Measurements from ENCODE around the gene XYLT2. TPM values are rescaled to one million over a fixed set of nuclear protein-coding genes. Genes with fewer than 3 reads are reported as not detected.

Gene XYLT2
- total and polyA plus RNA-seq, 2 experiments from 2014 or later: 14.2 to 44.9 TPM

- TF ChIP-seq ZNF462 (CRISPR knock-in tag; IDR thresholded peaks at IDR 0.05) (no peak), NANOG (IDR thresholded peaks at IDR 0.05; ENCODE audit: borderline replicate concordance) (no peak)
Measured at GRCh38 chr17:50355701-50356341, 9.9 kb downstream of the XYLT2 start (continued).

GRCh38 chr17:50356418-50356817 is 10.5 kb downstream of the XYLT2 start:
- H3K4me1 ChIP-seq (ENCODE audit: insufficient read depth): no peaks in the 10 kb centered on the region
- no peak for DNase-seq (ENCODE audit: low spot score)
- no peaks in the 10 kb centered on the region for H3K9me2 ChIP-seq (ENCODE audit: insufficient read depth)
- H3K27me3 ChIP-seq (ENCODE audit: insufficient read depth): no peaks in the 10 kb centered on the region
- H3K9me3 Mint-ChIP-seq: no peaks in the 10 kb centered on the region; the same call in 2 of the 3 replicates
- H3F3A ChIP-seq (replicated peaks; ENCODE audit: low read depth): no peaks in the 10 kb centered on the region
- no peaks in the 10 kb centered on the region for H3K79me2 ChIP-seq (replicated peaks; ENCODE audit: insufficient read depth)
- no peak overlapping the region for H3K4me3 ChIP-seq
- H3K4me3 Mint-ChIP-seq: no peak overlapping the region
- H4K20me1 ChIP-seq (replicated peaks; ENCODE audit: insufficient read depth): no peaks in the 10 kb centered on the region
- H2AFZ ChIP-seq: no peak overlapping the region
- no peak overlapping the region for H3K27ac ChIP-seq (ENCODE audit: low read depth)
- H3K36me3 ChIP-seq (ENCODE audit: insufficient read depth): no peaks in the 10 kb centered on the region
- peaks cover 7% of the 10 kb centered on the region for H3K27me3 Mint-ChIP-seq (ENCODE audit: insufficient read depth, low read depth, poor library complexity)
- no peak overlapping the region for H3K4me2 ChIP-seq
- H3K4me1 Mint-ChIP-seq: no peaks in the 10 kb centered on the region; the same call in 2 of the 3 replicates
- H3K27ac Mint-ChIP-seq: no peak overlapping the region
- H3K36me3 Mint-ChIP-seq (ENCODE audit: low read depth): peaks cover 53% of the 10 kb centered on the region
- ATAC-seq: no peak
- TF ChIP-seq EZH2 (IDR thresholded peaks at IDR 0.05; ENCODE audit: low read depth, unreplicated experiment) (no peak), ZNF462 (CRISPR knock-in tag; IDR thresholded peaks at IDR 0.05) (no peak), CREB1 (CRISPR knock-in tag; IDR thresholded peaks at IDR 0.05; ENCODE audit: low read depth) (no peak), NANOG (IDR thresholded peaks at IDR 0.05; ENCODE audit: borderline replicate concordance) (no peak), ZNF331 (CRISPR knock-in tag; IDR thresholded peaks at IDR 0.05; ENCODE audit: low read depth) (no peak), JUNB (IDR thresholded peaks at IDR 0.05; ENCODE audit: unreplicated experiment) (no peak)
